Karpas-422 (cell line): ENCODE results near the gene B9D1. TPM values are rescaled to one million over a fixed set of nuclear protein-coding genes. Genes with fewer than 3 reads are reported as not detected.

ENCODE experiments used
- DNase-seq: peaks from one replicate; pipeline ENCODE4 v3.0.0-alpha.2; 2015
- H2AFZ ChIP-seq: fragments of 200-600 bp; sonication (generic); 2 replicates; pipeline ENCODE4 v1.6.1; 2014; ENCODE audit warnings: antibody characterized with exemption, low read length, mixed read lengths
- H3K27ac ChIP-seq: fragments of 200-600 bp; sonication (generic); 2 replicates; pipeline ENCODE4 v1.5.1; 2014; ENCODE audit warnings: mild to moderate bottlenecking, low read length, moderate library complexity
- H3K27me3 ChIP-seq: fragments of 200-600 bp; sonication (generic); 2 replicates; pipeline ENCODE4 v1.6.1; 2014; ENCODE audit warnings: low read length, mixed read lengths
- H3K36me3 ChIP-seq: fragments of 200-600 bp; sonication (generic); 2 replicates; pipeline ENCODE4 v1.6.1; 2014; ENCODE audit warnings: low read length, mixed read lengths; ENCODE audit not compliant: insufficient read depth
- H3K4me1 ChIP-seq: fragments of 200-600 bp; sonication (generic); 2 replicates; pipeline ENCODE4 v1.6.1; 2014; ENCODE audit warnings: mild to moderate bottlenecking, low read length, mixed read lengths
- H3K4me2 ChIP-seq: fragments of 200-600 bp; sonication (generic); 2 replicates; pipeline ENCODE4 v1.6.1; 2014; ENCODE audit warnings: low read length, low read depth, mild to moderate bottlenecking; ENCODE audit not compliant: poor library complexity, severe bottlenecking
- H3K4me3 ChIP-seq: fragments of 200-600 bp; sonication (generic); 2 replicates; pipeline ENCODE4 v1.5.1; 2014; ENCODE audit warnings: mild to moderate bottlenecking, antibody characterized with exemption, low read length, mixed read lengths
- H3K79me2 ChIP-seq: fragments of 200-600 bp; sonication (generic); 2 replicates; pipeline ENCODE4 v1.6.1; 2014; ENCODE audit warnings: mild to moderate bottlenecking, low read length, mixed read lengths
- H3K9ac ChIP-seq: fragments of 200-600 bp; sonication (generic); 2 replicates; pipeline ENCODE4 v1.6.0; 2014; ENCODE audit warnings: low read length
- H3K9me2 ChIP-seq: fragments of 200-600 bp; sonication (generic), shearing (Covaris generic); replicated peaks from 2 replicates; pipeline ENCODE4 v1.6.0; 2014; ENCODE audit warnings: mild to moderate bottlenecking, low read length, moderate library complexity; ENCODE audit not compliant: insufficient read depth
- H3K9me3 ChIP-seq: fragments of 300-700, 200-600 bp; sonication (generic); 2 replicates; pipeline ENCODE4 v1.6.1; 2014; ENCODE audit warnings: low read length, mixed read lengths
- H4K20me1 ChIP-seq: fragments of 200-600 bp; sonication (generic); 2 replicates; pipeline ENCODE4 v1.6.1; 2014; ENCODE audit warnings: mild to moderate bottlenecking, antibody characterized with exemption, low read length, low read depth; ENCODE audit not compliant: insufficient read depth
- total RNA-seq: library from RNA; depleted of rRNA; stranded (reverse); fragments of >200 nt; shearing (Covaris generic); gene quantifications from 2 replicates; pipeline ENCODE4 v1.2.3, GENCODE V29; 2014; ENCODE audit warnings: low replicate concordance

The B9D1 gene
- total RNA-seq, 1 experiment from 2014 or later: 29.1 TPM

GRCh38 chr17:19335951-19336631 lies 26.4 kb downstream of the B9D1 start:
- Histone ChIP-seq H3K9me3 (no peaks in the 10 kb centered on the region), H3K27me3 (no peaks in the 10 kb centered on the region), H3K9ac (no peak overlapping the region), H2AFZ (no peak overlapping the region), H3K4me3 (no peak overlapping the region), H3K4me1 (no peaks in the 10 kb centered on the region), H3K4me2 (no peak overlapping the region), H3K27ac (no peak overlapping the region), H4K20me1 (no peaks in the 10 kb centered on the region), H3K79me2 (no peaks in the 10 kb centered on the region), H3K36me3 (no peaks in the 10 kb centered on the region), H3K9me2 (no peaks in the 10 kb centered on the region)
- DNase-seq: no peak

GRCh38 chr17:19334331-19334730 lies 28.2 kb downstream of the B9D1 start:
- Histone ChIP-seq H2AFZ (no peak overlapping the region), H3K27ac (no peak overlapping the region), H3K4me3 (no peak overlapping the region), H3K4me1 (no peaks in the 10 kb centered on the region), H3K4me2 (no peak overlapping the region), H3K79me2 (no peaks in the 10 kb centered on the region), H3K9ac (no peak overlapping the region), H3K9me3 (no peaks in the 10 kb centered on the region), H3K36me3 (no peaks in the 10 kb centered on the region), H3K27me3 (no peaks in the 10 kb centered on the region), H3K9me2 (no peaks in the 10 kb centered on the region), H4K20me1 (no peaks in the 10 kb centered on the region)
- no peak for DNase-seq

- H3K9me2 ChIP-seq: no peaks in the 10 kb centered on the region
- no peaks in the 10 kb centered on the region for H3K9me3 ChIP-seq
- H3K27me3 ChIP-seq: no peaks in the 10 kb centered on the region
- no peak overlapping the region for H3K4me3 ChIP-seq
- H4K20me1 ChIP-seq: no peaks in the 10 kb centered on the region
- DNase-seq: no peak
- H3K27ac ChIP-seq: no peak overlapping the region
- no peak overlapping the region for H2AFZ ChIP-seq
- H3K9ac ChIP-seq: no peak overlapping the region
- no peak overlapping the region for H3K4me2 ChIP-seq
- H3K36me3 ChIP-seq: no peaks in the 10 kb centered on the region
- H3K4me1 ChIP-seq: no peaks in the 10 kb centered on the region
- no peaks in the 10 kb centered on the region for H3K79me2 ChIP-seq
These were observed 28.7 kb downstream of the B9D1 start for GRCh38 chr17:19333736-19334290.

DNA sequence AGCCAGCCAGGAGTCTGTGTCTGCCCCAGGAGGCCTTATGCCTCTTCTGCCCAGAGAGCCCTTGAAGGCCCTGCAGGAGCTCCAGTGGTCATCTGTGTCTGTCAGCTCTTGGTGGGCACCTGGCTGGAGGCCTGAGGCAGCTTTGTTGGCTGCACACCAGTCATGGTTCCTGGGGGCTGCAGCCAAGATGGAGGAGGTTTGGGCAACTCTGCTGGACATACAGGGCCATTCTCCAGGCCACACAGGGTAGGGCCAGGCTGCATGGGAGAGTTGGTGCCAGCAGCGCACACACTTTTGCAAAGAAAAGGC lies 29.4 kb downstream of the B9D1 start:
- Histone ChIP-seq H2AFZ (no peak overlapping the region), H3K4me1 (no peaks in the 10 kb centered on the region), H3K9ac (no peak overlapping the region), H4K20me1 (no peaks in the 10 kb centered on the region), H3K4me3 (no peak overlapping the region), H3K9me2 (no peaks in the 10 kb centered on the region), H3K9me3 (no peaks in the 10 kb centered on the region), H3K27ac (no peak overlapping the region), H3K79me2 (no peaks in the 10 kb centered on the region), H3K4me2 (no peak overlapping the region), H3K27me3 (no peaks in the 10 kb centered on the region), H3K36me3 (no peaks in the 10 kb centered on the region)
- DNase-seq: no peak

- no peak for DNase-seq
- no peaks in the 10 kb centered on the region for H3K36me3 ChIP-seq
- no peak overlapping the region for H3K4me2 ChIP-seq
These were observed 30.0 kb downstream of the B9D1 start for GRCh38 chr17:19332371-19333131.

GRCh38 chr17:19331543-19332245 lies 30.8 kb downstream of the B9D1 start:
- no peaks in the 10 kb centered on the region for H3K9me2 ChIP-seq
- no peak overlapping the region for H3K4me3 ChIP-seq
- H3K4me1 ChIP-seq: no peaks in the 10 kb centered on the region
- no peak overlapping the region for H3K4me2 ChIP-seq
- no peak overlapping the region for H2AFZ ChIP-seq
- no peaks in the 10 kb centered on the region for H3K27me3 ChIP-seq
- no peaks in the 10 kb centered on the region for H3K36me3 ChIP-seq
- no peak overlapping the region for H3K27ac ChIP-seq
- no peaks in the 10 kb centered on the region for H4K20me1 ChIP-seq
- H3K9ac ChIP-seq: no peak overlapping the region
- DNase-seq: no peak
- H3K79me2 ChIP-seq: no peaks in the 10 kb centered on the region
- H3K9me3 ChIP-seq: no peaks in the 10 kb centered on the region

More at GRCh38 chr17:19332371-19333131, 30.0 kb downstream of the B9D1 start:
- Histone ChIP-seq H3K27ac (no peak overlapping the region), H3K79me2 (no peaks in the 10 kb centered on the region), H3K4me3 (no peak overlapping the region), H3K9me2 (no peaks in the 10 kb centered on the region), H2AFZ (no peak overlapping the region), H4K20me1 (no peaks in the 10 kb centered on the region), H3K27me3 (no peaks in the 10 kb centered on the region), H3K9ac (no peak overlapping the region), H3K4me1 (no peaks in the 10 kb centered on the region), H3K9me3 (no peaks in the 10 kb centered on the region)

DNA sequence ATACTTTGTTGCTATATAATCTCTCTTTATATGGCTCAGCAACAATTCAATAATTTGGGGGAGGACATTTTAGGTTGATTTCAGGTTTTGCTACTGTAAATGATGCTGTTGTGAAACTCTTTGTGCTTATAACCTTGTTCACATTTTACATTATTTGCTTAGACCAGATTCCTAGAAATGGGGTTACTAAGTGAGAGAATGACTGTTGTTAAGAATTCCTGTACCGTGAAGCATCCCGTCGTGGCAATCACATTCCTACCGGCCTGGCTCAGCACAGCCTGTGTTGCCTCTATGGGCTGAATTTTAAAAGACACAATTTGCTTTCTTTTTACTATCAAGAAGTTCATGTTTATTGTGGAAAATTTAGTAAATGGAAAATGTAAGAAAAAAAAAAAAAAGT lies 31.4 kb downstream of the B9D1 start:
- no peaks in the 10 kb centered on the region for H3K4me1 ChIP-seq
- no peaks in the 10 kb centered on the region for H3K9me2 ChIP-seq
- H3K79me2 ChIP-seq: no peaks in the 10 kb centered on the region
- DNase-seq: no peak
- no peak overlapping the region for H3K4me2 ChIP-seq
- H3K27me3 ChIP-seq: no peaks in the 10 kb centered on the region
- no peaks in the 10 kb centered on the region for H3K36me3 ChIP-seq
- H3K4me3 ChIP-seq: no peak overlapping the region
- no peak overlapping the region for H3K27ac ChIP-seq
- H3K9ac ChIP-seq: no peak overlapping the region
- H3K9me3 ChIP-seq: no peaks in the 10 kb centered on the region
- H2AFZ ChIP-seq: no peak overlapping the region
- no peaks in the 10 kb centered on the region for H4K20me1 ChIP-seq

GRCh38 chr17:19330271-19330670 lies 32.3 kb downstream of the B9D1 start:
- no peaks in the 10 kb centered on the region for H3K27me3 ChIP-seq
- no peak overlapping the region for H3K9ac ChIP-seq
- H3K79me2 ChIP-seq: no peaks in the 10 kb centered on the region
- H3K4me2 ChIP-seq: no peak overlapping the region
- H3K36me3 ChIP-seq: 0 out of 2 replicates have a peak, but pooled peaks cover under 1% of the 10 kb centered on the region
- H3K27ac ChIP-seq: no peak overlapping the region
- DNase-seq: no peak
- no peak overlapping the region for H3K4me3 ChIP-seq
- H3K9me2 ChIP-seq: no peaks in the 10 kb centered on the region
- peaks cover 3% of the 10 kb centered on the region; the same call in 1 of the 2 replicates for H3K9me3 ChIP-seq
- H3K4me1 ChIP-seq: no peaks in the 10 kb centered on the region
- no peaks in the 10 kb centered on the region for H4K20me1 ChIP-seq
- H2AFZ ChIP-seq: no peak overlapping the region
